HG03039 (cell line): Measurements from ENCODE around the gene PSMB8.
"Not testable (repeated sequence)": the region's sequence is repeated elsewhere in the genome, so short reads cannot be mapped to it uniquely, and the experiment has no call there.

Experiments used
- ATAC-seq: cut with Tn5 transposase; IDR thresholded peaks from one replicate; pipeline ENCODE4 v1.9.1; 2021; ENCODE audit warnings: mild to moderate bottlenecking, moderate library complexity; ENCODE audit not compliant: unreplicated experiment

Gene PSMB8

GRCh38 chr6:32843979-32844838 is at the start of gene PSMB8:
Gene PSMB8 (minus strand): TSS chr6:32844047. CDS start chr6:32843996, 51 bp downstream.
- peak; percentile 60 for ATAC-seq

GRCh38 chr6:32890831-32891230 is 47.0 kb upstream of the PSMB8 start:
- no peak for ATAC-seq

- ATAC-seq, result no peak
Observed at GRCh38 chr6:32889533-32889932, 45.7 kb upstream of the PSMB8 start.

GRCh38 chr6:32888576-32888975 is 44.7 kb upstream of the PSMB8 start:
- ATAC-seq, result no peak

- no peak for ATAC-seq
Observed at GRCh38 chr6:32887616-32888015, 43.8 kb upstream of the PSMB8 start.

GRCh38 chr6:32886681-32887383 is 43.0 kb upstream of the PSMB8 start:
- ATAC-seq, result no peak

GRCh38 chr6:32885698-32886286 is 41.9 kb upstream of the PSMB8 start:
- no peak for ATAC-seq

- no peak for ATAC-seq
Observed at GRCh38 chr6:32883789-32884188, 39.9 kb upstream of the PSMB8 start.

GRCh38 chr6:32882879-32883250 is 39.0 kb upstream of the PSMB8 start:
- ATAC-seq, result no peak

- not testable (repeated sequence) for ATAC-seq
Observed at GRCh38 chr6:32880962-32881361, 37.1 kb upstream of the PSMB8 start.

GRCh38 chr6:32879691-32880090 is 35.8 kb upstream of the PSMB8 start:
- no peak for ATAC-seq

- ATAC-seq, result no peak
Observed at GRCh38 chr6:32876603-32877002, 32.8 kb upstream of the PSMB8 start.

- not testable (repeated sequence) for ATAC-seq
Observed at GRCh38 chr6:32873947-32874346, 30.1 kb upstream of the PSMB8 start.

GRCh38 chr6:32868257-32868788 is 24.5 kb upstream of the PSMB8 start:
- ATAC-seq, result no peak

- ATAC-seq, result no peak
Observed at GRCh38 chr6:32867554-32868256, 23.9 kb upstream of the PSMB8 start.

GRCh38 chr6:32867022-32867477 is 23.2 kb upstream of the PSMB8 start:
- no peak for ATAC-seq

GRCh38 chr6:32865724-32866443 is 22.0 kb upstream of the PSMB8 start:
- no peak for ATAC-seq

- no peak for ATAC-seq
Observed at GRCh38 chr6:32862725-32863124, 18.9 kb upstream of the PSMB8 start.

GRCh38 chr6:32860674-32861073 is 16.8 kb upstream of the PSMB8 start:
- no peak for ATAC-seq

GRCh38 chr6:32858194-32858593 is 14.3 kb upstream of the PSMB8 start:
- no peak for ATAC-seq
